NB4 (cell line): ENCODE data around the gene CRADD.

ENCODE experiments used
- DNase-seq: peaks from one replicate; pipeline ENCODE4 v3.0.0; 2010; ENCODE audit warnings: low read depth
- H3K4me3 ChIP-seq: one replicate; pipeline ENCODE4 v1.5.1; 2011; ENCODE audit warnings: mild to moderate bottlenecking, low read depth, low read length, moderate library complexity
- CTCF ChIP-seq: IDR thresholded peaks from one replicate; pipeline ENCODE4 v1.5.1; 2012; ENCODE audit warnings: low read depth, low read length
- MAX ChIP-seq: IDR thresholded peaks from 2 replicates; pipeline ENCODE4 v1.6.1; 2011; ENCODE audit warnings: low read depth, low read length
- MYC ChIP-seq: IDR thresholded peaks from 2 replicates; pipeline ENCODE4 v1.6.1; 2011; ENCODE audit warnings: low read depth, low read length
- POLR2A ChIP-seq: IDR thresholded peaks from 2 replicates; pipeline ENCODE4 v1.6.1; 2011; ENCODE audit warnings: mild to moderate bottlenecking; ENCODE audit not compliant: insufficient read length; ENCODE audit errors: extremely low read depth

CRADD gene

DNA sequence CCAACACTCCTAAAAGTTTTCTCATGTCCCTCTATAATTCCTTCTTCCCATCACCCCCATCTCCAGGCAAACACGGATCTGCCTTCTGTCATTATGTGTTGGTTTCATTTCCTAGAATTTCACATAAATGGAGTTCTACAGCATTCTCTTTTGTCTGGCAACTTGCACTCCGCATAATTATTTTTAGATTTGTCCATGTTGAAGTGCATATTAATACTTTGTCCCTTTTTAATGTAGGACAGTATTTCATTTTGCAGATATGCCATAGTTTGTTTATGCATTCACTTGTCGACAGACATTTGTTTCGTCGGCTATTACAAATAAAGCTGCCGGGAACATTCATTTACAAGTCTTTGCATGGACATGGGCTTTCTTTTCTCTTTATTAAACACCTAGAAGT is 150.0 kb downstream of the CRADD start:
- no peak for DNase-seq
- H3K4me3 ChIP-seq, result no peak overlapping the region
- no peak for TF ChIP-seq MAX
- no peak for TF ChIP-seq MYC
- no peak for TF ChIP-seq POLR2A
- no peak for TF ChIP-seq CTCF

GRCh38 chr12:93827669-93828068 is 150.5 kb downstream of the CRADD start:
- TF ChIP-seq MYC (no peak), POLR2A (no peak), MAX (no peak), CTCF (no peak)
- no peak for DNase-seq
- no peak overlapping the region for H3K4me3 ChIP-seq

DNA sequence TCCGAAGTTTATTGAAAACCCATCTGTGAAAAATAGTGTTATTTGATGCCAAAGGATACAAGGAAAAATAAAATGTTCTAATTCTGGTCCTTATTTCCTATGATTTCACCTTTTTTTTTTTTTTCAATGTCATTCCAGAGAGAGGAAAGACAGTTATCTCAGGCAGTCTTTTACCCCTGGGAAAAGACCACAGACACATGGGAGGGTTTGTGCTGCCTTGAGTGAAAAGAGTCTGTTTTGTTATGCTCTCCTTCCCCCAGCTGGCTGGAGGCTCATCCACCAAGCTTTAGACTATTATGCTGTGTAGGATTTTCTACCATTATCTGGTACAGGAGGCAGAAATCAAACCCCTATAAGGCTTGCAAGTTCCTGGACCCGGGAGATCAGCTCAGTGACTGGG is 151.8 kb downstream of the CRADD start:
- no peak overlapping the region for H3K4me3 ChIP-seq
- TF ChIP-seq MYC, result no peak
- TF ChIP-seq CTCF, result no peak
- DNase-seq, result no peak

DNA sequence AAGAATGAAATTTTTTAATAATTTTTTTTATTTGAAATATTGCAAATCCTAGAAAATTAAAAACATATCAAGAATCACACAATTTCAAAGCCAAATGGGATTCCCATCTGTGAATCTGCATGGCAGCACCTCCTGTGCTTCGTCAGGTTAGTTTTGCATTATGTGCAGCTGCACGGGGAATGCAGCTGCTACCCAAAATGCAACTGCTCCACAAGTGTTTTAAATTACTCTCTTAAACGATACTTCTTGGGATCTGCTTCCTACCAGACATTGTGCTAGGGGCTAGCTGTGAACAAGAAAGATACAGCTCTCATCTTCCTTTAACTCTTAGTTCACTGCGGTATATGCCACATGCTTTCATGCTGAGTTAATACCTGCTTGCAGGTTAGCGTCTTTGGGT is 154.2 kb downstream of the CRADD start:
- DNase-seq, result no peak
- H3K4me3 ChIP-seq, result no peak overlapping the region
- TF ChIP-seq MYC (no peak), MAX (no peak), POLR2A (no peak), CTCF (no peak)

- H3K4me3 ChIP-seq, result no peak overlapping the region
- TF ChIP-seq POLR2A (no peak), MAX (no peak), CTCF (no peak), MYC (no peak)
- DNase-seq, result no peak
These were observed 155.0 kb downstream of the CRADD start for GRCh38 chr12:93832131-93832530.

- TF ChIP-seq POLR2A (no peak), MYC (no peak), CTCF (no peak), MAX (no peak)
- no peak overlapping the region for H3K4me3 ChIP-seq
- no peak for DNase-seq
These were observed 156.8 kb downstream of the CRADD start for GRCh38 chr12:93833946-93834345.
